K562 (cell line): ENCODE results near the gene MXI1. TPM values are rescaled to one million over a fixed set of nuclear protein-coding genes. Genes with fewer than 3 reads are reported as not detected.

Experiments used
- ATAC-seq: fragments of 200-7000 bp; cut with Tn5 transposase; 3 replicates; pipeline ENCODE4 v1.9.1; 2020; ENCODE audit warnings: moderate library complexity
- BruUV-seq: library from RNA; stranded (reverse); fragments of 400-500 nt; replicated peaks from 2 replicates; lab custom pipeline; 2021; lab: Mats Ljungman, UMichigan
- CTCF ChIA-PET: fragments of 300-600 bp; formaldehyde crosslinking; extraction: SDS; loops from one replicate; lab custom pipeline; 2021; ENCODE audit warnings: low intra/inter-chr PET ratio; lab: Yijun Ruan, JAX
- POLR2A ChIA-PET: fragments of 300-600, 350-650 bp; sonication (Branson Sonifier 250); formaldehyde crosslinking; extraction: SDS; loops from one replicate; lab custom pipeline; 2021; ENCODE audit warnings: antibody characterized with exemption, inconsistent platforms; lab: Yijun Ruan, JAX
- DNase-seq, 4 experiments: peaks; one replicate each; pipeline versions ENCODE4 v3.0.0 to v3.0.0-alpha.2; 2011 to 2018; ENCODE audit warnings: low spot score in 3 of 4, mixed read lengths in 3 of 4; ENCODE audit errors: extremely low read depth in 1 of 4
- FAIRE-seq: peaks from 2 replicates; lab custom pipeline; 2011; peaks lifted over from hg19 to GRCh38; lab: Jason Lieb, UNC
- H2AFZ ChIP-seq: 2 replicates; pipeline ENCODE4 v1.6.0; 2011; ENCODE audit warnings: low read depth, low read length, control low read depth, inconsistent platforms
- H3K27ac ChIP-seq: fragments of 200-600 bp; 3 replicates; pipeline ENCODE4 v1.8.0; 2011; ENCODE audit warnings: low read depth, mild to moderate bottlenecking, control low read depth, inconsistent platforms, low read length, moderate library complexity, mixed read lengths; ENCODE audit errors: extremely low read depth
- H3K27me3 ChIP-seq, 2 experiments: fragments of 300-600 bp in 1 of 2; 2 replicates in 1 of 2; 3 replicates in 1 of 2; pipeline versions ENCODE4 v1.6.0 to v1.8.0; 2011; ENCODE audit warnings: inconsistent platforms in 2 of 2, low read length in 2 of 2, mild to moderate bottlenecking in 1 of 2, mixed read lengths in 1 of 2, moderate library complexity in 1 of 2; ENCODE audit not compliant: control insufficient read depth in 2 of 2, insufficient read depth in 2 of 2
- H3K36me3 ChIP-seq: fragments of 300-600 bp; 3 replicates; pipeline ENCODE4 v1.8.0; 2011; ENCODE audit warnings: mild to moderate bottlenecking, low read length, inconsistent platforms; ENCODE audit not compliant: control insufficient read depth, insufficient read depth
- H3K4me1 ChIP-seq, 2 experiments: fragments of 200-600 bp in 1 of 2; replicated peaks in 1 of 2; 2 replicates in 1 of 2; 3 replicates in 1 of 2; pipeline versions ENCODE4 v1.5.1 to v1.8.0; 2011; ENCODE audit warnings: inconsistent platforms in 2 of 2, low read length in 2 of 2, mild to moderate bottlenecking in 1 of 2, mixed read lengths in 1 of 2, moderate library complexity in 1 of 2; ENCODE audit not compliant: control insufficient read depth in 2 of 2, insufficient read depth in 2 of 2
- H3K4me2 ChIP-seq: 2 replicates; pipeline ENCODE4 v1.6.1; 2011; ENCODE audit warnings: low read length, control low read depth, inconsistent platforms, mixed read lengths; ENCODE audit not compliant: insufficient read depth
- H3K4me3 ChIP-seq: fragments of 200-600 bp; sonication (generic), shearing (Covaris generic); 2 replicates; pipeline ENCODE4 v1.5.1; 2016; ENCODE audit warnings: control low read depth, inconsistent platforms
- H3K79me2 ChIP-seq: fragments of 200-600 bp; 3 replicates; pipeline ENCODE4 v1.8.0; 2011; ENCODE audit warnings: low read length, inconsistent platforms; ENCODE audit not compliant: control insufficient read depth, insufficient read depth
- H3K9ac ChIP-seq, 2 experiments: 2 replicates each; pipeline versions ENCODE4 v1.6.0 to v1.6.1; 2011; ENCODE audit warnings: low read depth in 2 of 2, low read length in 2 of 2, control low read depth in 1 of 2, inconsistent platforms in 1 of 2, mild to moderate bottlenecking in 1 of 2, mixed read lengths in 1 of 2; ENCODE audit not compliant: insufficient read depth in 1 of 2
- H3K9me1 ChIP-seq: one replicate; pipeline ENCODE4 v1.6.0; 2011; ENCODE audit warnings: inconsistent platforms, mild to moderate bottlenecking, low read length, moderate library complexity; ENCODE audit not compliant: control insufficient read depth, insufficient read depth
- H3K9me3 ChIP-seq: replicated peaks from 2 replicates; pipeline ENCODE4 v1.5.1; 2011; ENCODE audit warnings: low read depth, low read length, inconsistent platforms; ENCODE audit not compliant: control insufficient read depth, insufficient read depth
- H4K20me1 ChIP-seq: replicated peaks from 2 replicates; pipeline ENCODE4 v1.6.1; 2011; ENCODE audit warnings: low read length, inconsistent platforms, mixed read lengths; ENCODE audit not compliant: control insufficient read depth, insufficient read depth
- ADNP ChIP-seq: fragments of 200-800 bp; sonication (Bioruptor generic); IDR thresholded peaks from 2 replicates; pipeline ENCODE4 v1.6.1; 2016; ENCODE audit warnings: missing genetic modification characterization, missing compliant biosample characterization
- CEBPB ChIP-seq: fragments of 450-650 bp; IDR thresholded peaks from 2 replicates; pipeline ENCODE4 v1.6.1; 2016; ENCODE audit warnings: missing genetic modification characterization, missing compliant biosample characterization
- CEBPG ChIP-seq, 3 experiments: fragments of 200-800 bp in 1 of 3; sonication (Bioruptor generic) in 1 of 3; sonication (generic) in 1 of 3; formaldehyde crosslinking in 1 of 3; IDR thresholded peaks in 2 of 3; conservative IDR thresholded peaks in 1 of 3; 2 replicates each; pipeline versions ENCODE4 v1.6.1 to v1.8.0; 2016 to 2022; ENCODE audit warnings: missing compliant biosample characterization in 2 of 3, missing genetic modification characterization in 2 of 3, mild to moderate bottlenecking in 1 of 3, missing genetic modification reagents in 1 of 3
- HNRNPL ChIP-seq: fragments of 200-400 bp; formaldehyde crosslinking; IDR thresholded peaks from 2 replicates; pipeline ENCODE4 v1.6.1; 2017; ENCODE audit warnings: low read depth, mild to moderate bottlenecking, low read length
- JUNB ChIP-seq: fragments of 450-650 bp; formaldehyde crosslinking; conservative IDR thresholded peaks from 2 replicates; pipeline ENCODE4 v1.4.0; 2020; ENCODE audit warnings: mild to moderate bottlenecking
- MTA2 ChIP-seq: fragments of 450-650 bp; IDR thresholded peaks from 2 replicates; pipeline ENCODE4 v1.6.1; 2016; ENCODE audit warnings: low read depth
- SMAD3 ChIP-seq: fragments of 450-650 bp; formaldehyde crosslinking; conservative IDR thresholded peaks from 2 replicates; pipeline ENCODE4 v1.4.0; 2020; ENCODE audit warnings: mild to moderate bottlenecking
- in situ Hi-C: fragments of 300-500 bp; cut with MboI; formaldehyde crosslinking; loops from 4 replicates; pipeline ENCODE4 v1.15.0; 2018; ENCODE audit warnings: inconsistent platforms, mixed read lengths
- intact Hi-C: fragments of 100-400 bp; cut with micrococcal nuclease; formaldehyde crosslinking; loops from 2 replicates; pipeline ENCODE4 v1.14.2; 2022
- polyA plus RNA-seq, 8 experiments: library from polyadenylated mRNA; depleted of rRNA in 4 of 8; stranded (reverse) in 5 of 8; unstranded in 3 of 8; fragments of >200 nt; fragmentation: Nextera tagmentation in 2 of 8; fragmentation: Illumina TruSeq in 1 of 8; extraction: Ambion mirVana in 2 of 8; extraction: Trizol in 1 of 8; gene quantifications; 2 replicates each; pipeline versions ENCODE4 v1.2.1 to v1.2.3, GENCODE V29; 2011 to 2014; ENCODE audit warnings: inconsistent platforms in 1 of 8, missing spikeins in 1 of 8
- total RNA-seq, 7 experiments: library from RNA; depleted of rRNA in 6 of 7; stranded (reverse); fragments of >200 nt in 6 of 7; fragmentation: Illumina TruSeq in 2 of 7; extraction: Trizol in 2 of 7; gene quantifications; 2 replicates each; pipeline versions ENCODE4 v1.2.1 to v1.2.3, GENCODE V29; 2011 to 2021; ENCODE audit warnings: low replicate concordance in 1 of 7

The MXI1 gene
- total and polyA plus RNA-seq, 9 of the 15 experiments (the other 6 are each of a cell fraction or from before 2014, with no cell fraction given) = 9.1 to 23.7 (median 14.8) TPM

GRCh38 chr10:110239892-110240291, 32.5 kb downstream of the MXI1 start:
- Histone ChIP-seq H2AFZ (no peak overlapping the region), H3K9ac (no peak overlapping the region), H3K27ac (no peak overlapping the region), H3K4me3 (no peak overlapping the region), H3K27me3 (no peaks in the 10 kb centered on the region), H3K9me1 (no peaks in the 10 kb centered on the region), H3K36me3 (peaks cover 10% of the 10 kb centered on the region; the same call in 2 of the 3 replicates), H3K4me1 (peaks cover 0 to 9% of the 10 kb centered on the region in 2 experiments; a peak in 2 of 5 replicates), H4K20me1 (no peaks in the 10 kb centered on the region), H3K4me2 (no peak overlapping the region), H3K9me3 (no peaks in the 10 kb centered on the region), H3K79me2 (peaks cover 52% of the 10 kb centered on the region)
- no peak for TF ChIP-seq CEBPG (CRISPR knock-in tag; IDR thresholded peaks at IDR 0.05)
- TF ChIP-seq CEBPG (tag; conservative IDR thresholded peaks at IDR 0.05 in 1 of 2, IDR thresholded peaks at IDR 0.05 in 1 of 2) = peak; percentile 56 to 93
- no peak for TF ChIP-seq ADNP (tag)
- no peak for TF ChIP-seq JUNB (CRISPR knock-in tag)
- no peak for TF ChIP-seq SMAD3 (CRISPR knock-in tag)
- TF ChIP-seq CEBPB (tag) = peak; percentile 91
- no peak for TF ChIP-seq MTA2
- TF ChIP-seq HNRNPL = no peak
- intact Hi-C loops (loop anchor here (5.0 kb wide), 1 partner anchor 37 kb away; no protein-coding TSS in a partner anchor), in situ Hi-C loops (no loop called here)
- no peak for FAIRE-seq
- no peak for DNase-seq
- BruUV-seq = no TSS peak
- POLR2A ChIA-PET = interaction anchor here (0.6 to 1.2 kb wide), 2 partner anchors 9 to 69 kb away, joined by 3 read pairs; no protein-coding TSS in a partner anchor
- no peak for ATAC-seq
- CTCF ChIA-PET = interaction anchor here (0.6 kb wide), 1 partner anchor 634 kb away, joined by 3 read pairs; no protein-coding TSS in a partner anchor
